HepG2 (cell line): ENCODE results near the gene TMEM63B. TPM values are rescaled to one million over a fixed set of nuclear protein-coding genes. Genes with fewer than 3 reads are reported as not detected.

Experiments
- ARID2 ChIP-seq: sonication (generic); formaldehyde crosslinking; IDR thresholded peaks from 2 replicates; pipeline ENCODE4 v1.8.1; 2022; ENCODE audit warnings: mild to moderate bottlenecking, missing genetic modification reagents, borderline replicate concordance
- ATAD3A ChIP-seq: sonication (generic); formaldehyde crosslinking; IDR thresholded peaks from 2 replicates; pipeline ENCODE4 v1.4.0; 2020; ENCODE audit warnings: missing genetic modification reagents
- DNMT3B ChIP-seq: conservative IDR thresholded peaks from 2 replicates; pipeline ENCODE4 v1.6.1; 2016; ENCODE audit warnings: missing biosample characterization, control low read depth
- ELF4 ChIP-seq: sonication (generic); formaldehyde crosslinking; IDR thresholded peaks from 2 replicates; pipeline ENCODE4 v1.5.0; 2020; ENCODE audit warnings: missing genetic modification reagents, mild to moderate bottlenecking, moderate library complexity, borderline replicate concordance
- FOSL2 ChIP-seq: sonication (generic); formaldehyde crosslinking; IDR thresholded peaks from 2 replicates; pipeline ENCODE4 v1.4.0; 2020; ENCODE audit warnings: missing genetic modification reagents
- HNF1B ChIP-seq: sonication (generic); formaldehyde crosslinking; IDR thresholded peaks from 2 replicates; pipeline ENCODE4 v1.5.1; 2020; ENCODE audit warnings: mild to moderate bottlenecking, moderate library complexity, missing genetic modification reagents
- NRL ChIP-seq: sonication (generic); formaldehyde crosslinking; IDR thresholded peaks from 2 replicates; pipeline ENCODE4 v1.5.0; 2020; ENCODE audit warnings: missing genetic modification reagents, mild to moderate bottlenecking, moderate library complexity, borderline replicate concordance
- ONECUT2 ChIP-seq: sonication (generic); formaldehyde crosslinking; IDR thresholded peaks from 2 replicates; pipeline ENCODE4 v1.4.0; 2020; ENCODE audit warnings: missing genetic modification reagents
- RORA ChIP-seq: sonication (generic); formaldehyde crosslinking; IDR thresholded peaks from 2 replicates; pipeline ENCODE4 v1.5.0; 2020; ENCODE audit warnings: mild to moderate bottlenecking, missing genetic modification reagents, moderate library complexity
- SOX5 ChIP-seq: IDR thresholded peaks from 2 replicates; pipeline ENCODE4 v1.6.1; 2016; ENCODE audit warnings: borderline replicate concordance
- SOX6 ChIP-seq, 2 experiments: fragments of 450-650 bp in 1 of 2; sonication (generic) in 1 of 2; formaldehyde crosslinking in 1 of 2; IDR thresholded peaks; 2 replicates each; pipeline versions ENCODE4 v1.4.0 to v1.6.1; 2017 to 2020; ENCODE audit warnings: antibody characterized with exemption in 1 of 2, mild to moderate bottlenecking in 1 of 2, missing genetic modification reagents in 1 of 2
- TBX2 ChIP-seq: sonication (generic); formaldehyde crosslinking; IDR thresholded peaks from 2 replicates; pipeline ENCODE4 v1.5.0; 2020; ENCODE audit warnings: missing genetic modification reagents, mild to moderate bottlenecking, borderline replicate concordance
- THAP9 ChIP-seq: sonication (generic); formaldehyde crosslinking; IDR thresholded peaks from 2 replicates; pipeline ENCODE4; 2020; ENCODE audit warnings: missing genetic modification reagents, mild to moderate bottlenecking, borderline replicate concordance
- USF2 ChIP-seq, 2 experiments: sonication (generic) in 1 of 2; formaldehyde crosslinking in 1 of 2; IDR thresholded peaks; 2 replicates each; pipeline versions ENCODE4 v1.5.1 to v1.6.1; 2011 to 2020; ENCODE audit warnings: borderline replicate concordance in 1 of 2, low read depth in 1 of 2, low read length in 1 of 2, mild to moderate bottlenecking in 1 of 2, missing genetic modification reagents in 1 of 2, moderate library complexity in 1 of 2
- ZBTB25 ChIP-seq: IDR thresholded peaks from 2 replicates; pipeline ENCODE4 v1.6.1; 2018; ENCODE audit warnings: missing genetic modification reagents
- ZNF160 ChIP-seq: sonication (generic); formaldehyde crosslinking; IDR thresholded peaks from 2 replicates; pipeline ENCODE4 v1.8.0; 2022; ENCODE audit warnings: mild to moderate bottlenecking, inconsistent platforms, missing genetic modification reagents
- ZNF232 ChIP-seq: sonication (generic); formaldehyde crosslinking; IDR thresholded peaks from 2 replicates; pipeline ENCODE4 v1.4.0; 2020; ENCODE audit warnings: missing genetic modification reagents, borderline replicate concordance
- ZNF292 ChIP-seq: sonication (generic); formaldehyde crosslinking; IDR thresholded peaks from 2 replicates; pipeline ENCODE4 v1.8.1; 2022; ENCODE audit warnings: mild to moderate bottlenecking, low read depth, missing genetic modification reagents, borderline replicate concordance
- ZNF30 ChIP-seq: sonication (generic); formaldehyde crosslinking; IDR thresholded peaks from 2 replicates; pipeline ENCODE4 v1.5.0; 2020; ENCODE audit warnings: mild to moderate bottlenecking, missing genetic modification reagents
- ZNF383 ChIP-seq: sonication (generic); formaldehyde crosslinking; IDR thresholded peaks from 2 replicates; pipeline ENCODE4 v1.4.0; 2020; ENCODE audit warnings: missing genetic modification reagents, mild to moderate bottlenecking, borderline replicate concordance
- ZNF766 ChIP-seq: sonication (generic); formaldehyde crosslinking; IDR thresholded peaks from 2 replicates; pipeline ENCODE4 v1.5.0; 2020; ENCODE audit warnings: missing genetic modification reagents, borderline replicate concordance
- polyA plus RNA-seq, 8 experiments: library from polyadenylated mRNA; depleted of rRNA in 3 of 8; stranded (reverse) in 7 of 8; unstranded in 1 of 8; fragments of >200 nt; fragmentation: Illumina TruSeq in 4 of 8; extraction: Trizol in 4 of 8; gene quantifications; 2 replicates each; pipeline versions ENCODE4 v1.2.1 to v1.2.3, GENCODE V29; 2011 to 2016; ENCODE audit warnings: low read depth in 4 of 8, missing spikeins in 1 of 8, mixed read lengths in 1 of 8; ENCODE audit not compliant: insufficient read depth in 1 of 8
- total RNA-seq, 5 experiments: library from RNA; depleted of rRNA; stranded (reverse); fragments of >200 nt; fragmentation: Illumina TruSeq; extraction: Trizol; gene quantifications; 2 replicates each; pipeline ENCODE4 v1.2.3, GENCODE V29; 2016; ENCODE audit warnings: low read depth in 1 of 5

Gene TMEM63B
- total and polyA plus RNA-seq, 2 of the 13 experiments (the other 11 are each of a cell fraction or from before 2014, with no cell fraction given), result 27.4 to 75.8 TPM

- TF ChIP-seq ZNF383 (CRISPR knock-in tag) (no peak), USF2 (IDR thresholded peaks at IDR 0.05; ENCODE audit: low read depth, low read length) (no peak), USF2 (CRISPR knock-in tag; IDR thresholded peaks at IDR 0.05; ENCODE audit: borderline replicate concordance) (0 out of 2 replicates have a peak, but pooled peaks have one; percentile 38), ZNF160 (CRISPR knock-in tag) (no peak; the same call in 1 of the 2 replicates), ATAD3A (no peak), ZBTB25 (CRISPR knock-in tag) (no peak), ZNF292 (CRISPR knock-in tag) (0 out of 2 replicates have a peak, but pooled peaks have one; percentile 16), ZNF232 (CRISPR knock-in tag) (no peak), FOSL2 (0 out of 2 replicates have a peak, but pooled peaks have one; percentile 5), NRL (no peak), ARID2 (CRISPR knock-in tag) (no peak), SOX5 (0 out of 2 replicates have a peak, but pooled peaks have one; percentile 13), ZNF30 (CRISPR knock-in tag) (no peak), ONECUT2 (CRISPR knock-in tag) (peak; percentile 74), SOX6 (IDR thresholded peaks at IDR 0.05) (no peak), SOX6 (CRISPR knock-in tag; IDR thresholded peaks at IDR 0.05) (no peak), RORA (CRISPR knock-in tag) (no peak), ZNF766 (no peak), HNF1B (CRISPR knock-in tag) (peak; percentile 58; the same call in 1 of the 2 replicates), TBX2 (CRISPR knock-in tag) (peak; percentile 47; the same call in 1 of the 2 replicates), DNMT3B (CRISPR knock-in tag) (no peak), ELF4 (0 out of 2 replicates have a peak, but pooled peaks have one; percentile 42), THAP9 (CRISPR knock-in tag) (no peak)
These were observed 49.0 kb upstream of the TMEM63B start (continued) for GRCh38 chr6:44078219-44078826.
